Measurements from ENCODE around the gene DRAM1.

The DRAM1 gene

GRCh38 chr12:101927036-101927435 is 49.7 kb downstream of the DRAM1 start:
- no peak overlapping the region for H3K27ac ChIP-seq
- TF ChIP-seq CTCF (IDR thresholded peaks at IDR 0.05) = no peak
- no peak for TF ChIP-seq ZFX (IDR thresholded peaks at IDR 0.05; ENCODE audit: borderline replicate concordance)

GRCh38 chr12:101927999-101928398 is 50.6 kb downstream of the DRAM1 start:
- TF ChIP-seq CTCF (IDR thresholded peaks at IDR 0.05) (no peak), ZFX (IDR thresholded peaks at IDR 0.05; ENCODE audit: borderline replicate concordance) (no peak)
- H3K27ac ChIP-seq = no peak overlapping the region

GRCh38 chr12:101928556-101928955 is 51.2 kb downstream of the DRAM1 start:
- no peak overlapping the region for H3K27ac ChIP-seq
- TF ChIP-seq ZFX (IDR thresholded peaks at IDR 0.05; ENCODE audit: borderline replicate concordance) = no peak

GRCh38 chr12:101929365-101930041 is 52.1 kb downstream of the DRAM1 start:
- H3K27ac ChIP-seq = no peak overlapping the region
- TF ChIP-seq CTCF (IDR thresholded peaks at IDR 0.05) (no peak), ZFX (IDR thresholded peaks at IDR 0.05; ENCODE audit: borderline replicate concordance) (no peak)

GRCh38 chr12:101931498-101932326 is 54.3 kb downstream of the DRAM1 start:
- no peak for TF ChIP-seq ZFX (IDR thresholded peaks at IDR 0.05; ENCODE audit: borderline replicate concordance)
- no peak for TF ChIP-seq CTCF (IDR thresholded peaks at IDR 0.05)
- no peak overlapping the region for H3K27ac ChIP-seq

- TF ChIP-seq CTCF (IDR thresholded peaks at IDR 0.05) (no peak), ZFX (IDR thresholded peaks at IDR 0.05; ENCODE audit: borderline replicate concordance) (no peak)
- no peak overlapping the region for H3K27ac ChIP-seq
Observed at GRCh38 chr12:101933866-101934514, 56.6 kb downstream of the DRAM1 start.

- no peak overlapping the region for H3K27ac ChIP-seq
- TF ChIP-seq ZFX (IDR thresholded peaks at IDR 0.05; ENCODE audit: borderline replicate concordance) (no peak), CTCF (IDR thresholded peaks at IDR 0.05) (no peak)
Observed at GRCh38 chr12:101935890-101936746, 58.7 kb downstream of the DRAM1 start.
